Nephron progenitor cell (in vitro differentiated cells): ENCODE results near the gene ARPP19.

Experiments
- DNase-seq: peaks from one replicate; pipeline ENCODE4 v3.0.0; 2021
- H3K27ac Mint-ChIP-seq: 2 replicates; pipeline ENCODE4 v1.8.0; 2021; ENCODE audit warnings: mild to moderate bottlenecking, moderate library complexity, mixed read lengths
- H3K27me3 Mint-ChIP-seq: 2 replicates; pipeline ENCODE4 v1.8.0; 2021; ENCODE audit warnings: mild to moderate bottlenecking, low read depth, mixed read lengths; ENCODE audit not compliant: poor library complexity
- H3K36me3 Mint-ChIP-seq: 2 replicates; pipeline ENCODE4 v1.8.0; 2021; ENCODE audit warnings: low read depth, mixed read lengths
- H3K4me1 Mint-ChIP-seq: 2 replicates; pipeline ENCODE4 v1.8.0; 2021; ENCODE audit warnings: mixed read lengths
- H3K4me3 Mint-ChIP-seq: 2 replicates; pipeline ENCODE4 v1.8.0; 2021; ENCODE audit warnings: mild to moderate bottlenecking, moderate library complexity, mixed read lengths
- H3K9me3 Mint-ChIP-seq: 2 replicates; pipeline ENCODE4 v1.8.0; 2021; ENCODE audit warnings: mild to moderate bottlenecking, moderate library complexity, mixed read lengths
- TF ChIP-seq, protein P1 (sequence below): fragments of 200-600 bp; sonication (generic); IDR thresholded peaks from 2 replicates; pipeline ENCODE4 v1.5.0; 2021; ENCODE audit warnings: antibody characterized with exemption

ARPP19 gene

DNA sequence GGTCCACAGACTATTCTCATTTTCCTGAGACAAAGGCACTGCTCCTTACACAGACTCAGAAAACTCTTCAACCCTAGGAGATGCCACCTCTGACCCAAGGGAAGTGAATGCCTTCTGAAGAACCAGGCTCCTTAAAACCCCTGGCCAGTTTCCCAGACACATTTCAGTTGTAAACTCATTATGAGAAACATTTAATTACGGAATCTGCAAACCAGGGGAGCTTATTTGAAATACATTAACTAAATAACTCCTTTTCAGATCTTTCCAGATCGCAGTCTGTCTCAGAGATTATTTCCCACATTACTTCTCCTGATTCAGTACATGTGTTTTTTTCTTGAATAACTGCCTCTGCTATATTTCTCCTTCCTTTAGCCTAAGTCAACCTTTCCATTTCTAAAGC lies 57.7 kb downstream of the ARPP19 start:
- DNase-seq: no peak
- H3K4me1 Mint-ChIP-seq: no peaks in the 10 kb centered on the region
- H3K4me3 Mint-ChIP-seq: no peak overlapping the region
- TF ChIP-seq, protein P1, sequence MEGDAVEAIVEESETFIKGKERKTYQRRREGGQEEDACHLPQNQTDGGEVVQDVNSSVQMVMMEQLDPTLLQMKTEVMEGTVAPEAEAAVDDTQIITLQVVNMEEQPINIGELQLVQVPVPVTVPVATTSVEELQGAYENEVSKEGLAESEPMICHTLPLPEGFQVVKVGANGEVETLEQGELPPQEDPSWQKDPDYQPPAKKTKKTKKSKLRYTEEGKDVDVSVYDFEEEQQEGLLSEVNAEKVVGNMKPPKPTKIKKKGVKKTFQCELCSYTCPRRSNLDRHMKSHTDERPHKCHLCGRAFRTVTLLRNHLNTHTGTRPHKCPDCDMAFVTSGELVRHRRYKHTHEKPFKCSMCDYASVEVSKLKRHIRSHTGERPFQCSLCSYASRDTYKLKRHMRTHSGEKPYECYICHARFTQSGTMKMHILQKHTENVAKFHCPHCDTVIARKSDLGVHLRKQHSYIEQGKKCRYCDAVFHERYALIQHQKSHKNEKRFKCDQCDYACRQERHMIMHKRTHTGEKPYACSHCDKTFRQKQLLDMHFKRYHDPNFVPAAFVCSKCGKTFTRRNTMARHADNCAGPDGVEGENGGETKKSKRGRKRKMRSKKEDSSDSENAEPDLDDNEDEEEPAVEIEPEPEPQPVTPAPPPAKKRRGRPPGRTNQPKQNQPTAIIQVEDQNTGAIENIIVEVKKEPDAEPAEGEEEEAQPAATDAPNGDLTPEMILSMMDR: no peak
- no peak overlapping the region for H3K27ac Mint-ChIP-seq
- no peaks in the 10 kb centered on the region for H3K27me3 Mint-ChIP-seq
- H3K9me3 Mint-ChIP-seq: no peaks in the 10 kb centered on the region
- no peaks in the 10 kb centered on the region for H3K36me3 Mint-ChIP-seq

DNA sequence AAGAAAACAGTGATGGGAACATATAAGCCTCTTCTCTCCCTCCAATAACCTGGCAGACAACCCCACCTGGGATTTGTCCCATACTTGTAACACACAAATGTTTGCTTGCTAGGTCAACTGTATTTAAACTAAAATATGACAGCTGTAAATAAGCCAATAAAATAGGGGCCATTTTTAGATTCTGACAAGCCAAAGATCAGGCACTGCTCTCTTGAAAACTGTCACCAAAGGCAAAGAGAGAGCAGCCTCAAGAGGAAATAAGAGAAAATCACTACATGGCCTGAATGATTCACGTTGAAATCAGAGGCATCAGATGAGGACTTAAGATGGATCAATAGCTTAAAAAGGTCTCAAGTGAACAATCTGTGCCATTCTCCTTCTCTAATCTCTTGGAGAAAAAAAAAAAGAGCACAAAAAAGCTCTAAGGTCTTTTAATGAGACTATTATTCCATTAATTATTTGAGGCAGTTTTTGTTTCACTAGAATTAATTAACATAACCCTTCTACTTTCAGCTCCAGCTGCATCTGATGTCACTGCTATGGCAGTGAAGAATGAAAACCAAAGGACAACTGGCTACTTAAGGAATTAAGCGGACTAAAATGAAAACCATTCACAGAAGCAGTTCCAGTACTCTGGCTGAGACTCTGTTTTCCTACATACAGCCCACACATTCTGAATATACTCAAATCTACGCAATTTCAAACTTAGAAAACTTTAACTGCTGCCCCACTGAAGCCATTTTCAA lies 59.2 kb downstream of the ARPP19 start:
- Mint-ChIP-seq H3K27me3 (no peaks in the 10 kb centered on the region), H3K4me3 (no peak overlapping the region), H3K4me1 (no peaks in the 10 kb centered on the region), H3K36me3 (no peaks in the 10 kb centered on the region), H3K9me3 (no peaks in the 10 kb centered on the region), H3K27ac (no peak overlapping the region)
- TF ChIP-seq, protein P1: no peak
- no peak for DNase-seq

DNA sequence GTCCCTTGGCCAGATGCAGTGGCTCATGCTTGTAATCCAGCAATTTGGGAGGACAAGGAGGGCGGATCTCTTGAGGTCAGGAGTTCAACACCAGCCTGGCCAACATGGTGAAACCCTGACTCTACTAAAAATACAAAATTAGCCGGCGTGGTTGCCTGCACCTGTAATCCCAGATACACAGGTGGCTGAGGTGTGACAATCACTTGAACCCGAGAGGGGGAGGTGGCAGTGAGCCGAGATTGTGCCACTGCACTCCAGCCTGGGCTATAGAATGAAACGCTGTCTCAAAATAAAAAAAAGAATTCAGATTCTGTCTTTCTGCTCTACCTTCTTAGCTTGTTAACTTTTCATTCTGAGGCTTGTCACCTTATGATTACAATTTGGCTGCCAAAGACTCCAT lies 62.3 kb downstream of the ARPP19 start:
- no peak for DNase-seq
- Mint-ChIP-seq H3K27ac (no peak overlapping the region), H3K9me3 (no peaks in the 10 kb centered on the region), H3K36me3 (no peaks in the 10 kb centered on the region), H3K4me3 (no peak overlapping the region), H3K4me1 (no peaks in the 10 kb centered on the region), H3K27me3 (no peaks in the 10 kb centered on the region)
- TF ChIP-seq, protein P1: no peak

DNA sequence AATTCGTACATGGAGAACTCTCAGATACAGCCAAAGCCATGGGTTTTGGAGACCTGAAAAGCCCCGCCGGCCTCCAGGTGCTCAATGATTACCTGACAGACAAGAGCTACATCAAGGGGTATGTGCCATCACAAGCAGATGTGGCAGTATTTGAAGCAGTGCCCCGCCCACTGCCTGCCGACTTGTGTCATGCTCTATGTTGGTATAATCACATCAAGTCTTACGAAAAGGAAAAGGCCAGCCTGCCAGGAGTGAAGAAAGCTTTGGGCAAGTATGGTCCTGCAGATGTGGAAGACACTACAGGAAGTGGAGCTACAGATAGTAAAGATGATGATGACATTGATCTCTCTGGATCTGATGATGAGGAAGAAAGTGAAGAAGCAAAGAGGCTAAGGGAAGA lies 63.7 kb downstream of the ARPP19 start:
- Mint-ChIP-seq H3K4me3 (no peak overlapping the region), H3K36me3 (no peaks in the 10 kb centered on the region), H3K27ac (no peak overlapping the region), H3K4me1 (no peaks in the 10 kb centered on the region), H3K27me3 (no peaks in the 10 kb centered on the region), H3K9me3 (no peaks in the 10 kb centered on the region)
- TF ChIP-seq, protein P1: no peak
- no peak for DNase-seq

DNA sequence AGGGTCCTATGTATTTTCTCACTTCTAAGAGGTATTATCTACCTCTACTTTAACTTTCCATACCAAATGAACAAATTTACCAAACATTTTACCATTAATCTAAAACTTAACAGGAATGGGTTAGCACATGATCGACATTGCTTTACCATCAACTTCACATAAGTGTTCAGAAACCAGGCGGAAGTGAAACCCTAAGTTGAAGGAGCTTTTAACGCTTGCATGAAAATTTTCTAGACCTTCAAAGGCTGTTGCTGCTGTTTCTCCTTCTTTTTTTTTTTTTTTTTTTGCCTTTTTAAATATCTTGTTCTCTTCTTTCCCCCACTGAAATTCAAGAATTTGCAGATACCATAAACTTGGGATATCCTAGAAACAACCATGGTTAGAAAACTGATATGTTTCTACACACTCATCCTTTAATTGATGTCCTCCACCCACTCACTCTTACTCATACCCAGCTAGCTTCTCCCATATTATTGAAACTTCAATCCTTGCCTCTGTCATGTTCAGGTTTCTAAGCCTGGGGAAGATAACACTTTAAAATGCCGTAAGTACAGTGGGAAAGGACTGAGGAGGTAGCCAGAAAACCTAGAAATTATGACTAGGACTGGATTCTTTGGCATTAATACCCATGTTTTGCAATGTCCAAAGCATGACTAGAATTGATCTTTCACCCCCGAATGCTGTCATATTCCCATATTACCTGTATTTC lies 64.9 kb downstream of the ARPP19 start:
- Mint-ChIP-seq H3K27ac (no peak overlapping the region), H3K9me3 (no peaks in the 10 kb centered on the region), H3K36me3 (no peaks in the 10 kb centered on the region), H3K4me1 (no peaks in the 10 kb centered on the region), H3K27me3 (no peaks in the 10 kb centered on the region), H3K4me3 (no peak overlapping the region)
- TF ChIP-seq, protein P1: no peak
- DNase-seq: no peak

DNA sequence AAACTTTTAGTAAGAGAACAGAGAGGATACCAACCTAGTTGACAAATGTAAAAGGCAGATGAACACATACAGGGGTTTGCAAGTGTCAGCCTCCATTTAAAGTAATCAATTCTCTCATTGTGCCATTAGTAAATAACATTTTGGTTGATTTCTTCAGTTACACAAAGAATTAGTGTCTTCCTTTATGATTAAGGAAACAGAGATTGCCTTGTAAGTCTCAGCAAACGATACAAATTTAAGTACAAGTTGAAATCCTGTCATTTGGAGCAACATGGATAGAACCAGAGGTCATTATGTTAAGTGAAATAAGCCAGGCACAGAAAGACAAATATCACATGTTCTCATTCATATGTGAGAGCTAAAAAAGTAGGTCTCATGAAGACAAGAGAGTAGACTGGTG lies 66.2 kb downstream of the ARPP19 start:
- no peaks in the 10 kb centered on the region for H3K36me3 Mint-ChIP-seq
- no peak overlapping the region for H3K4me3 Mint-ChIP-seq
- no peak overlapping the region for H3K27ac Mint-ChIP-seq

More for the DNA sequence above, 66.2 kb downstream of the ARPP19 start:
- Mint-ChIP-seq H3K4me1 (no peaks in the 10 kb centered on the region), H3K27me3 (no peaks in the 10 kb centered on the region), H3K9me3 (no peaks in the 10 kb centered on the region)
- TF ChIP-seq, protein P1: no peak
- no peak for DNase-seq
